GM18867 (cell line): ENCODE data around the gene SPIRE1.
"Not testable (repeated sequence)": the region's sequence is repeated elsewhere in the genome, so short reads cannot be mapped to it uniquely, and the experiment has no call there.

Experiments
- ATAC-seq: cut with Tn5 transposase; IDR thresholded peaks from one replicate; pipeline ENCODE4 v1.9.1; 2021; ENCODE audit warnings: mild to moderate bottlenecking, moderate library complexity; ENCODE audit not compliant: unreplicated experiment

The SPIRE1 gene

GRCh38 chr18:12647773-12648172 is 10.1 kb downstream of the SPIRE1 start:
- ATAC-seq: no peak

DNA sequence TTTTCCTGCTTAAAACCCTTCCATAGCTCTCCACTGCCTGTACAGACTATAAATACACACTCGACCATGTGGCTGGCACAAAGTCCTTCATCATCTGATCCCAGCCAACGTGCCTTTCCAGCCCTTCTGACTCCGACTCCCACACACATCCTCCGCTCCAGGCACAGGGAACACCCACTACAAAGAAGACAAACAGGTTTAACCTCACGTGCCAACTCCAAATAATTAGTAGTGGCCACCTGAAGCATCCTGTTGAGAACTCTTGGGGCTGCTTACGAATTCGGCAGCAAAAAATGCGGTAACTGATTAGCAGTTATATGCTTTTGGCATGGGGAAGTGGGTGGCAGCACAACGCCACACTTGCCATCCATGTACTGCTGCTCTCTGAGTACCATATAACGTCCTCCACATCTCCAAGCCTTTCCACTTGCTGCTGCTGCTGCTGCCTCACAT is 12.1 kb downstream of the SPIRE1 start:
- no peak for ATAC-seq

- no peak for ATAC-seq
Observed at GRCh38 chr18:12645254-12645653, 12.7 kb downstream of the SPIRE1 start.

GRCh38 chr18:12643756-12644155 is 14.2 kb downstream of the SPIRE1 start:
- ATAC-seq: not testable (repeated sequence)

DNA sequence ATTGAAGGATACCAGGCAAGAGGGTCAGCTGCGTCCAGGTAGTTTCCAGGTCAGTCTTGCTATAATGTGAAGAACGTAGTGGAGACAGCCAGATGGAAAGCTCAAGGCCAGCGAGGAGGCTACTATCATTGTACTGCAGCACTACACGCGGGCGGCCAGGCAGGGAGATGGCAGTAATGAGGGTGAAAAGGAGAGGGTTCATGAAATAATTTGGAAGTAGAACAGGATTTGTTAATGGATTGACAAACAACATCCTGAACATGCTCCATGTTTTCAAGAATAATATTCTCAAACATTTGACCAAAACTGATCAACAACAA is 17.1 kb downstream of the SPIRE1 start:
- ATAC-seq: no peak

GRCh38 chr18:12639990-12640880 is 17.7 kb downstream of the SPIRE1 start:
- no peak for ATAC-seq

- no peak for ATAC-seq
Observed at GRCh38 chr18:12638644-12639124, 19.2 kb downstream of the SPIRE1 start.

- ATAC-seq: no peak
Observed at GRCh38 chr18:12637901-12638643, 19.8 kb downstream of the SPIRE1 start.

- no peak for ATAC-seq
Observed at GRCh38 chr18:12637393-12637792, 20.5 kb downstream of the SPIRE1 start.

GRCh38 chr18:12631831-12632477 is 26.0 kb downstream of the SPIRE1 start:
- no peak for ATAC-seq

GRCh38 chr18:12630136-12630535 is 27.8 kb downstream of the SPIRE1 start:
- no peak for ATAC-seq

- ATAC-seq: no peak
Observed at GRCh38 chr18:12628706-12629702, 28.9 kb downstream of the SPIRE1 start.

- not testable (repeated sequence) for ATAC-seq
Observed at GRCh38 chr18:12627199-12627598, 30.7 kb downstream of the SPIRE1 start.

- no peak for ATAC-seq
Observed at GRCh38 chr18:12625241-12625640, 32.7 kb downstream of the SPIRE1 start.

GRCh38 chr18:12621742-12622306 is 36.1 kb downstream of the SPIRE1 start:
- ATAC-seq: no peak

DNA sequence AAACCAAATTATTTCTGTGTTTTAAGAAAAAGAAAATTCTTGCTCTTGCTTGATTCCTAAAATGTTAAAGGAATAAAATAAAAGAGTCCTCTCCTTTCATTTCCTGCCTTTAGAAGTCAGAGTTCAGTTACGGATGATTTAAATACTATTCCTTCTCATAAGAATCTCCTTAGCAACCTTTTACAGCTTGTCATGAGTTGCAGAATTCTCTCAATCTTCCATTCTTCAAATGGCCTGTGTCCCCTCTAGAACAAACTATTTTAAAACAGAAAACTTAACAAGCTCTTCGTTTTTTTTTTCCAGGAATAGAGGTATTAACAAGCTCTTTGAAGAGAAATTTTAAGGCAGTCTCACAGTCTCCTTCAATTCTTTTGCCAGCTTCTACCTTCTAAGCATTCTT is 42.2 kb downstream of the SPIRE1 start:
- ATAC-seq: no peak

- no peak for ATAC-seq
Observed at GRCh38 chr18:12608301-12608700, 49.6 kb downstream of the SPIRE1 start.

DNA sequence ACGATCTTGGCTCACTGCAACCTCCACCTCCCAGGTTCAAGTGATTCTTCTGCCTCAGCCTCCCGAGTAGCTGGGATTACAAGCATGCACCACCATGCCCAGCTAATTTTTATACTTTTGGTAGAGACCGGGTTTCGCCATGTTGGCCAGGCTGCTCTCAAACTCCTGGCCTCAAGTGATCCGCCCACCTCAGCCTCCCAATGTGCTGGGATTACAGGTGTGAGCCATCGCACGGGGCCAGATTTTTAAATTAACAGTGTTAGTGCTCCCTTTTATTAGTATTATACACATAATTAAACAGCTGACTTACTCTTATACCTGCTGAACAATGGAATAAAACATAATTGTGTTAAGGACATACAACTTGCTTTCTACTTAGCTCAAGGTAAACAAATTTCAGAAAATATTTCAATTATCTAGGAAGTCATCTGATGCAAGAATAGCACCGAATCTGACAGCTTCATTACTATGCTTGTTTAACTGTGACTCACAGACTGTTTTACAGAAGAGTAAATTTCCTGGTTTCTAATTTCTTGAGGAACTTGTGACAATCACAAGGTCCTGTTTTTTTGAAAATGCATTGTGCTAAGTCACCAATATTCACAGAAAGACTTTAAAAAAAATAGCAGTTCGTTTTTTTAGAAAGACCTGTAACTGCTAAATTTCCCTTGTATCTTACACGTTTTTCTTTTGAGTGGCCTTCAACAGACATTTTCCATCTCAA is 51.2 kb downstream of the SPIRE1 start:
- ATAC-seq: no peak

DNA sequence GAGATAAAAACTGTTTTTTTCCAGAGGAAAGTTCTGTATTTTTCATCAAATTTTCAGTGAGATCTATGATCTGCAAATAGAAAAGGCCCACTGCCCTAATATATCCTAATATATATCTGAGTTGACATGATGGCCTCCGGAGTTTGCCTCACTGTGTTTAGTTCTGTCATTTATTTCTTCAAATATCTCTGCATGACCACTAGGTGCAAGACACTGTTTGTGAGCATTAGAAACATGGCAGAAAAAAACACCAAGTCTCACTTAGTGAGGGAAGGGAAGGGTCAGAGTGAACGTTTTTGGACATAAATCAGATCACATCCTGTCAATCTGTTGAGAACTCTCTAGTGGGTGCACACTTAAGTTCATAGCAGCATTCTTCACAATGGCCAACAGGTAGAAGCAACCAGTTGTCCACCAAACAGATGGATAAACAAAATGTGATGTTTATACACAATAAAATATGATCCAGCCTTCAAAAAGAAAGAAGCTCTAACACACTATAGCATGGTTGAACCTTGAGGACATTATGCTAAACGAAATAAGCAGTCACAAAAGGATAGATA is 53.4 kb downstream of the SPIRE1 start:
- no peak for ATAC-seq
